Colonic mucosa (tissue), 4 donors: Measurements from ENCODE around the gene ZW10. TPM values are rescaled to one million over a fixed set of nuclear protein-coding genes. Genes with fewer than 3 reads are reported as not detected.

Experiments used
- DNase-seq: peaks from one replicate; pipeline ENCODE4 v3.0.0-alpha.2; 2020
- H3K27ac ChIP-seq: fragments of 200-600 bp; one replicate; pipeline ENCODE4 v1.8.0; 2021
- H3K27me3 ChIP-seq: fragments of 200-600 bp; one replicate; pipeline ENCODE4 v1.8.0; 2021
- H3K36me3 ChIP-seq: fragments of 200-600 bp; one replicate; pipeline ENCODE4 v1.8.0; 2021
- H3K4me1 ChIP-seq: fragments of 200-600 bp; one replicate; pipeline ENCODE4 v1.8.0; 2021; ENCODE audit warnings: mild to moderate bottlenecking
- H3K4me3 ChIP-seq: fragments of 200-600 bp; one replicate; pipeline ENCODE4 v1.8.0; 2021
- H3K9ac ChIP-seq, 2 donors: one replicate each; pipeline ENCODE4 v1.7.0; 2013; ENCODE audit warnings: control low read depth in 2 of 2, low read depth in 2 of 2, low read length in 2 of 2
- H3K9me3 ChIP-seq: fragments of 200-600 bp; one replicate; pipeline ENCODE4 v1.8.0; 2021
- CTCF ChIP-seq: fragments of 200-600 bp; IDR thresholded peaks from one replicate; pipeline ENCODE4 v1.8.0; 2022; ENCODE audit warnings: antibody characterized with exemption, mild to moderate bottlenecking
- intact Hi-C: fragments of 100-400 bp; cut with DNase I; formaldehyde crosslinking; loops from one replicate; pipeline ENCODE4 v1.14.1; 2022
- total RNA-seq, 2 donors: library from RNA; stranded (reverse); fragmentation: NEBNext Ultra II Directional in 1 of 2; extraction: Animal tissue kit (Norgen Biotek cat#: 25700) in 1 of 2; gene quantifications; one replicate each; pipeline ENCODE4 v1.2.1, GENCODE V29; 2021
- donor health status: healthy.
- donor health status: DM: no; HTN: no; CAD: no.
- donor health status: DM: no; HTN: no; CAD: no.

Gene ZW10
- total RNA-seq, 2 donors from 2014 or later, result 12.3 to 17.8 TPM

- no peak for TF ChIP-seq CTCF
- intact Hi-C loops, result no loop called here
- Histone ChIP-seq H3K27me3 (no peaks in the 10 kb centered on the region), H3K36me3 (peaks cover 10% of the 10 kb centered on the region), H3K9me3 (no peaks in the 10 kb centered on the region), H3K27ac (no peak overlapping the region), H3K9ac (no peak overlapping the region), H3K4me1 (no peaks in the 10 kb centered on the region), H3K4me3 (no peak overlapping the region)
- DNase-seq, result no peak
Measured at GRCh38 chr11:113752932-113753331, 20.6 kb downstream of the ZW10 start.

- Histone ChIP-seq H3K36me3 (peaks cover 5% of the 10 kb centered on the region), H3K9me3 (no peaks in the 10 kb centered on the region), H3K27me3 (no peaks in the 10 kb centered on the region), H3K4me3 (no peak overlapping the region), H3K27ac (no peak overlapping the region), H3K9ac (no peak overlapping the region), H3K4me1 (no peaks in the 10 kb centered on the region)
- intact Hi-C loops, result loop anchor here (10.0 kb wide), 1 partner anchor 202 kb away; no protein-coding TSS in a partner anchor
- DNase-seq, result no peak
- no peak for TF ChIP-seq CTCF
Measured at GRCh38 chr11:113736323-113736722, 37.2 kb downstream of the ZW10 start.

GRCh38 chr11:113732092-113732491 lies 41.4 kb downstream of the ZW10 start:
- no peak overlapping the region for H3K27ac ChIP-seq
- H3K9ac ChIP-seq, result no peak overlapping the region
- H3K4me3 ChIP-seq, result no peak overlapping the region
- no peak for TF ChIP-seq CTCF
- intact Hi-C loops, result loop anchor here (5.0 to 10.0 kb wide), 2 partner anchors 197 to 425 kb away; no protein-coding TSS in a partner anchor
- H3K4me1 ChIP-seq, result no peaks in the 10 kb centered on the region
- H3K27me3 ChIP-seq, result no peaks in the 10 kb centered on the region
- no peaks in the 10 kb centered on the region for H3K9me3 ChIP-seq
- peaks cover 5% of the 10 kb centered on the region for H3K36me3 ChIP-seq
- DNase-seq, result no peak

GRCh38 chr11:113730887-113731726 lies 42.4 kb downstream of the ZW10 start:
- peaks cover 2% of the 10 kb centered on the region for H3K36me3 ChIP-seq
- no peaks in the 10 kb centered on the region for H3K4me1 ChIP-seq
- DNase-seq, result peak; percentile 35
- intact Hi-C loops, result loop anchor here (5.0 to 10.0 kb wide), 2 partner anchors 196 to 424 kb away; no protein-coding TSS in a partner anchor
- H3K4me3 ChIP-seq, result no peak overlapping the region
- no peaks in the 10 kb centered on the region for H3K9me3 ChIP-seq
- no peaks in the 10 kb centered on the region for H3K27me3 ChIP-seq
- H3K9ac ChIP-seq, result no peak overlapping the region
- H3K27ac ChIP-seq, result no peak overlapping the region
- peak; percentile 51 for TF ChIP-seq CTCF

GRCh38 chr11:113729456-113729855 lies 44.0 kb downstream of the ZW10 start:
- intact Hi-C loops, result loop anchor here (5.0 kb wide), 1 partner anchor 887 kb away; no protein-coding TSS in a partner anchor
- no peak overlapping the region for H3K27ac ChIP-seq
- H3K9me3 ChIP-seq, result no peaks in the 10 kb centered on the region
- DNase-seq, result no peak
- no peak overlapping the region for H3K4me3 ChIP-seq
- no peaks in the 10 kb centered on the region for H3K36me3 ChIP-seq
- no peaks in the 10 kb centered on the region for H3K4me1 ChIP-seq
- H3K27me3 ChIP-seq, result no peaks in the 10 kb centered on the region
- TF ChIP-seq CTCF, result no peak
- H3K9ac ChIP-seq, result no peak overlapping the region
